ENCODE results near the gene ASTL. TPM values are rescaled to one million over a fixed set of nuclear protein-coding genes. Genes with fewer than 3 reads are reported as not detected.

Gene ASTL
- total RNA-seq, 2 experiments from 2014 or later: 0.49 TPM; not detected in 1

DNA sequence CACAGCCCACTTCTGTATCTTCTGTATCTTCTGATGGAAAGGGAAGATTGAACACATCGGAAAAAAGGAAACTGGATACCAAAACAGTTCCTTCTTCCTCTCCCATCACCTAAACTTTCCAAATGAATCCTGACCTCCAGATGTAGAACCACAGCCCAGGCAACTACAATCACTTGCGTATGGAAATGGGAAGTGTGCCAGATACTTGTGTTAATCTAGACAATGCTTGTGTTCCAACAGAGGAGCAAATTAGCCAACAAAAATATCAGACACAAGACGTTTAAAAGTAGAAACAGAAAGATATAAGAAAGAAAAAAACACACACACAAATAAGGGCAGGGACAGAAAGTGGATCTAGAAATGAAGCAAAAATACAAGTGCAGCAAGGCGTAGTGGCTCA, 38.4 kb upstream of the ASTL start:
- Histone ChIP-seq H3K79me2 (ENCODE audit: insufficient read depth, low read depth, low read length) (no peaks in the 10 kb centered on the region), H3K4me3 (ENCODE audit: low read depth, low read length, poor library complexity, severe bottlenecking) (no peak overlapping the region), H4K20me1 (ENCODE audit: insufficient read depth, low read length) (no peaks in the 10 kb centered on the region), H3K27ac (ENCODE audit: low read depth, low read length, poor library complexity, severe bottlenecking) (no peak overlapping the region), H3K4me1 (ENCODE audit: insufficient read depth, low read length, poor library complexity, severe bottlenecking) (peaks cover 17% of the 10 kb centered on the region), H3K4me2 (ENCODE audit: low read length) (no peak overlapping the region), H3K9me2 (ENCODE audit: insufficient read depth, low read length) (no peaks in the 10 kb centered on the region), H3K9me3 (ENCODE audit: low read length) (no peaks in the 10 kb centered on the region), H3K36me3 (ENCODE audit: insufficient read depth, low read length) (0 out of 2 replicates have a peak, but pooled peaks cover under 1% of the 10 kb centered on the region), H2AFZ (ENCODE audit: low read length) (no peak overlapping the region)
- no peak for DNase-seq (ENCODE audit: low spot score)
- no TSS peak for BruUV-seq (replicated peaks)
- TF ChIP-seq EZH2phosphoT487 (IDR thresholded peaks at IDR 0.05; ENCODE audit: borderline replicate concordance, low read depth, low read length) (no peak), CTCF (conservative IDR thresholded peaks at IDR 0.05; ENCODE audit: low read length) (no peak)
- POLR2A ChIA-PET: interaction anchor here (3.3 kb wide), 1 partner anchor 37 kb away, joined by 23 read pairs; the partner anchor contains the start of gene ASTL
- intact Hi-C loops (cut with micrococcal nuclease; ENCODE audit: unreplicated experiment): no loop called here
- CTCF ChIA-PET (ENCODE audit: unreplicated experiment): no interaction called here

DNA sequence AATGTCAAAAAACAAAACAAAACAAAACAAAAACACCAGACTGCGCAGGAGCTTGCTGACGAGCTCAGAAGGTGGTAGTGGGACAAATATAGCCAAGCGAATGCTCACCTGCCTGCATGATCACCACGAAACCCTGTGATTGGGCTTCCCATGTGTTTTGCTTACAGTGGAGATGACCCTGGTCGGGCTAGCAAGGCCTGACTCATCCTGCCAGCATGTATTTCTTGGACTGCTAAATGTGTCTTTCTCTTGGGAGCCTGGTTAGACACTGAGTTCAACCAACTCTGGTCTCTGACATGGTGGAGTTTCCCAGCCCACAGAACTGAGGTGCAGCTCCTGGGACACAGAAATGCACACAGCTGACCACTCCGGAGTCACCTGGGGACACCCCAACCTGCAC, 37.6 kb upstream of the ASTL start:
- H3K9me2 ChIP-seq (ENCODE audit: insufficient read depth, low read length): no peaks in the 10 kb centered on the region
- H3K27ac ChIP-seq (ENCODE audit: low read depth, low read length, poor library complexity, severe bottlenecking): no peak overlapping the region
- H3K9me3 ChIP-seq (ENCODE audit: low read length): no peaks in the 10 kb centered on the region
- H3K4me2 ChIP-seq (ENCODE audit: low read length): no peak overlapping the region
- intact Hi-C loops (cut with micrococcal nuclease; ENCODE audit: unreplicated experiment): loop anchor here (2.0 kb wide), 1 partner anchor 183 kb away; no protein-coding TSS in a partner anchor
- peaks cover 13% of the 10 kb centered on the region for H3K4me1 ChIP-seq (ENCODE audit: insufficient read depth, low read length, poor library complexity, severe bottlenecking)
- H4K20me1 ChIP-seq (ENCODE audit: insufficient read depth, low read length): no peaks in the 10 kb centered on the region
- TF ChIP-seq EZH2phosphoT487 (IDR thresholded peaks at IDR 0.05; ENCODE audit: borderline replicate concordance, low read depth, low read length): no peak
- TF ChIP-seq CTCF (conservative IDR thresholded peaks at IDR 0.05; ENCODE audit: low read length): no peak
- no peak overlapping the region for H2AFZ ChIP-seq (ENCODE audit: low read length)
- H3K79me2 ChIP-seq (ENCODE audit: insufficient read depth, low read depth, low read length): no peaks in the 10 kb centered on the region
- DNase-seq (ENCODE audit: low spot score): no peak
- POLR2A ChIA-PET: interaction anchor here (0.6 to 3.3 kb wide), 4 partner anchors 12 to 91 kb away, joined by 3 to 23 read pairs (median 4); partner anchors contain the start of gene ASTL
- CTCF ChIA-PET (ENCODE audit: unreplicated experiment): interaction anchor here (1.1 to 2.6 kb wide), 2 partner anchors 33 to 38 kb away, joined by 5 to 26 read pairs; partner anchors contain the start of gene ASTL
- no peaks in the 10 kb centered on the region for H3K36me3 ChIP-seq (ENCODE audit: insufficient read depth, low read length)
- BruUV-seq (replicated peaks): no TSS peak
- no peak overlapping the region for H3K4me3 ChIP-seq (ENCODE audit: low read depth, low read length, poor library complexity, severe bottlenecking)
